ENCODE measurements around the gene GAB2.

Gene GAB2

DNA sequence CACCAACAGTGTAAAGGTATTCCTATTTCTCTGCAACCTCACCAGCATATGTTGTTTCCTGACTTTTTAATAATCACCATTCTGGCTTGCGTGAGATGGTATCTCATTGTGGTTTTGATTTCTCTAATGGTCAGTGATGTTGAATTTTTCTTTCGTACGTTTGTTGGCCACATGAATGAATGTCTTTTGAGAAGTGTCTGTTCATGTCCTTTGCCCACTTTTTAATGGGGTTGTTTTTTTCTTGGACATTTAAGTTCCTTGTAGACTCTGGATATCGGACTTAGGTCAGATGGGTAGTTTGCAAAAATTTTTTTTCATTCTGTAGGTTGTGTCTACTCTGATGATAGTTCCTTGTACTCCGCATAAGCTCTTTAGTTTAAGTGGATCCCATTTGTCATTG, 206.1 kb downstream of the GAB2 start:
- TF ChIP-seq ZC3H10 (CRISPR knock-in tag; IDR thresholded peaks at IDR 0.05): no peak
- no peak for ATAC-seq

DNA sequence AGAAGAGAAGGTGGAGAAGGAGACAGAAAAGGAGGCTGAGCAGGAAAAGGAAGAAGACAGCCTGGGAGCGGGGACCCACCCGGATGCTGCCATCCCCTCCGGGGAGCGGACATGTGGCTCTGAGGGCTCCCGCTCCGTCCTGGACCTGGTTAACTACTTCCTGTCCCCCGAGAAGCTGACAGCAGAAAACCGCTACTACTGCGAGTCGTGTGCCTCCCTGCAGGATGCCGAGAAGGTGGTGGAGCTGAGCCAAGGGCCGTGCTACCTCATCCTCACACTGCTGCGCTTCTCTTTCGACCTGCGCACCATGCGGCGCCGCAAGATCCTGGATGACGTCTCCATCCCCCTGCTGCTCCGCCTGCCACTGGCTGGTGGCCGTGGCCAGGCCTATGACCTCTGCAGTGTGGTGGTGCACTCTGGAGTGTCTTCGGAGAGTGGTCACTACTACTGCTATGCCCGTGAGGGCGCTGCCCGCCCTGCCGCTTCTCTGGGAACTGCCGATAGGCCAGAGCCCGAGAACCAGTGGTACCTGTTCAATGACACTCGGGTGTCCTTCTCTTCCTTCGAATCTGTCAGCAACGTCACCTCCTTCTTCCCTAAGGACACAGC, 207.5 kb downstream of the GAB2 start:
- ATAC-seq: no peak
- TF ChIP-seq TSHZ2 (CRISPR knock-in tag; IDR thresholded peaks at IDR 0.05) (no peak), PATZ1 (CRISPR knock-in tag; IDR thresholded peaks at IDR 0.05; ENCODE audit: borderline replicate concordance) (no peak), ZFP3 (CRISPR knock-in tag; IDR thresholded peaks at IDR 0.05) (no peak), OSR1 (CRISPR knock-in tag; IDR thresholded peaks at IDR 0.05) (no peak), TOX (CRISPR knock-in tag; IDR thresholded peaks at IDR 0.05; ENCODE audit: borderline replicate concordance) (no peak)

GRCh38 chr11:78209478-78209877, 208.1 kb downstream of the GAB2 start:
- TF ChIP-seq ZFP3 (CRISPR knock-in tag; IDR thresholded peaks at IDR 0.05): no peak
- TF ChIP-seq CSRNP3 (CRISPR knock-in tag; IDR thresholded peaks at IDR 0.05): no peak
- TF ChIP-seq CSDC2 (CRISPR knock-in tag; IDR thresholded peaks at IDR 0.05): no peak
- no peak for TF ChIP-seq ESRRG (CRISPR knock-in tag; IDR thresholded peaks at IDR 0.05)
- TF ChIP-seq ZNF8 (CRISPR knock-in tag; IDR thresholded peaks at IDR 0.05): no peak
- TF ChIP-seq PPARA (CRISPR knock-in tag; IDR thresholded peaks at IDR 0.05; ENCODE audit: borderline replicate concordance): no peak
- no peak for TF ChIP-seq RARB (CRISPR knock-in tag; IDR thresholded peaks at IDR 0.05)
- TF ChIP-seq TOX (CRISPR knock-in tag; IDR thresholded peaks at IDR 0.05; ENCODE audit: borderline replicate concordance): no peak
- no peak for TF ChIP-seq ARNTL (CRISPR knock-in tag; IDR thresholded peaks at IDR 0.05; ENCODE audit: borderline replicate concordance, low read depth)
- no peak for TF ChIP-seq ZNF565 (CRISPR knock-in tag; conservative IDR thresholded peaks at IDR 0.05; ENCODE audit: low read depth)
- no peak for TF ChIP-seq PATZ1 (CRISPR knock-in tag; IDR thresholded peaks at IDR 0.05; ENCODE audit: borderline replicate concordance)
- no peak for TF ChIP-seq ZFP30 (CRISPR knock-in tag; IDR thresholded peaks at IDR 0.05)
- no peak for TF ChIP-seq BACH2 (CRISPR knock-in tag; IDR thresholded peaks at IDR 0.05; ENCODE audit: borderline replicate concordance)
- no peak for TF ChIP-seq CREB5 (CRISPR knock-in tag; IDR thresholded peaks at IDR 0.05; ENCODE audit: low read depth)
- TF ChIP-seq SNAI2 (CRISPR knock-in tag; IDR thresholded peaks at IDR 0.05): no peak
- TF ChIP-seq ISL1 (CRISPR knock-in tag; IDR thresholded peaks at IDR 0.05): no peak
- ATAC-seq: no peak

All from SK-N-SH treated with all-trans-retinoic acid at 6 μM for 48 hours (cell line).